Spleen (tissue), 11 donors: Measurements from ENCODE around the gene KIF16B. TPM values are rescaled to one million over a fixed set of nuclear protein-coding genes. Genes with fewer than 3 reads are reported as not detected.

Experiments
- DNase-seq: peaks from one replicate; pipeline ENCODE4 v3.0.0-alpha.2; 2020
- H3K27ac ChIP-seq, 8 donors: fragments of 200-600 bp; sonication (generic) in 7 of 8; 1 replicate in 4 of 8; 2 replicates in 4 of 8; pipeline versions ENCODE4 v1.5.0 to v1.8.0; 2016 to 2021; ENCODE audit warnings: inconsistent platforms in 4 of 8, mild to moderate bottlenecking in 4 of 8, moderate library complexity in 1 of 8
- H3K27me3 ChIP-seq, 7 donors: fragments of 200-600 bp; sonication (generic) in 6 of 7; replicated peaks in 1 of 7; 1 replicate in 4 of 7; 2 replicates in 3 of 7; pipeline versions ENCODE4 v1.5.0 to v1.8.0; 2016 to 2021; ENCODE audit warnings: inconsistent platforms in 3 of 7, mild to moderate bottlenecking in 1 of 7
- H3K36me3 ChIP-seq, 6 donors: fragments of 200-600 bp; sonication (generic) in 5 of 6; 1 replicate in 4 of 6; 2 replicates in 2 of 6; pipeline versions ENCODE4 v1.5.0 to v1.8.0; 2016 to 2021; ENCODE audit warnings: inconsistent platforms in 2 of 6
- H3K4me1 ChIP-seq, 6 donors: fragments of 200-600 bp; sonication (generic) in 5 of 6; 1 replicate in 3 of 6; 2 replicates in 3 of 6; pipeline versions ENCODE4 v1.5.0 to v1.8.0; 2016 to 2021; ENCODE audit warnings: inconsistent platforms in 3 of 6
- H3K4me3 ChIP-seq, 8 donors: fragments of 200-600 bp; sonication (generic) in 7 of 8; 1 replicate in 4 of 8; 2 replicates in 4 of 8; pipeline versions ENCODE4 v1.5.0 to v1.8.0; 2016 to 2021; ENCODE audit warnings: inconsistent platforms in 4 of 8, mild to moderate bottlenecking in 4 of 8, moderate library complexity in 2 of 8
- H3K9me3 ChIP-seq, 8 donors: fragments of 200-600 bp; sonication (generic) in 7 of 8; 1 replicate in 4 of 8; 2 replicates in 4 of 8; pipeline versions ENCODE4 v1.5.0 to v1.8.0; 2016 to 2021; ENCODE audit warnings: inconsistent platforms in 4 of 8
- CTCF ChIP-seq, 11 experiments: fragments of 200-600 bp in 7 of 11; fragments of 450-650 bp in 4 of 11; sonication (generic) in 4 of 11; IDR thresholded peaks in 8 of 11; conservative IDR thresholded peaks in 3 of 11; 1 replicate in 7 of 11; 2 replicates in 4 of 11; pipeline versions ENCODE4 v1.4.0 to v1.8.0; 2016 to 2021; ENCODE audit warnings: antibody characterized with exemption in 11 of 11, inconsistent platforms in 4 of 11, mild to moderate bottlenecking in 1 of 11
- POLR2A ChIP-seq, 3 donors: fragments of 450-650 bp; IDR thresholded peaks; one replicate each; pipeline ENCODE4 v1.5.1; 2017; ENCODE audit warnings: antibody characterized with exemption in 3 of 3, mild to moderate bottlenecking in 1 of 3
- POLR2AphosphoS5 ChIP-seq, 3 donors: sonication (generic); formaldehyde crosslinking; IDR thresholded peaks; one replicate each; pipeline ENCODE4 v1.5.1; 2017; ENCODE audit warnings: antibody characterized with exemption in 3 of 3
- WGBS, 5 donors: extraction: QIAGEN DNeasy Blood & Tissue Kit in 3 of 5; methylation state at CpG; one replicate each; pipeline versions ENCODE4 v1.1.5 to v1.1.7; 2013 to 2018; 5-methylcytosine and 5-hydroxymethylcytosine counted together
- intact Hi-C: fragments of 100-400 bp; cut with DNase I; formaldehyde crosslinking; loops from one replicate; pipeline ENCODE4 v1.15.0; 2023; ENCODE audit warnings: low total_unique reads
- polyA plus RNA-seq, 3 donors: library from polyadenylated mRNA; stranded (reverse); fragments of 200-250 nt; gene quantifications; one replicate each; pipeline ENCODE4 v1.2.1, GENCODE V29; 2013
- total RNA-seq, 7 donors: library from RNA; depleted of rRNA in 3 of 7; stranded (reverse); fragments of >200 nt in 3 of 7; fragmentation: NEBNext Ultra II Directional in 4 of 7; extraction: Animal tissue kit (Norgen Biotek cat#: 25700) in 4 of 7; gene quantifications; one replicate each; pipeline versions ENCODE4 v1.1.0 to v1.2.1, GENCODE V29; 2016 to 2021
- donor health status: healthy with polysubstance abuse.
- donor health status: DM: no; HTN: no; CAD: no; lungs with moderate emphysema.
- donor health status: DM: no; HTN: no; CAD: no.
- donor health status: Bipolar disorder and iron deficiency.
- donor health status: healthy.
- donor health status: DM: no; HTN: no; CAD: no.
- donor health status: DM: yes; HTN: yes; CAD: no.

KIF16B gene
- total and polyA plus RNA-seq, 10 donors = 3.0 to 30.1 (median 21.2) TPM

GRCh38 chr20:16472045-16472872 lies 101.0 kb downstream of the KIF16B start:
- Histone ChIP-seq H3K36me3 (peaks cover 0 to 6% (median 0%) of the 10 kb centered on the region in 6 donors), H3K9me3 (peaks cover 0 to under 1% (median 0%) of the 10 kb centered on the region in 8 donors), H3K27ac (no peak overlapping the region), H3K4me1 (peaks cover 0 to 24% (median 6%) of the 10 kb centered on the region in 6 donors), H3K27me3 (no peaks in the 10 kb centered on the region), H3K4me3 (no peak overlapping the region)
- intact Hi-C loops = no loop called here
- TF ChIP-seq POLR2AphosphoS5 (IDR thresholded peaks at IDR 0.05) (no peak), CTCF (IDR thresholded peaks at IDR 0.05 in 8 of 11, conservative IDR thresholded peaks at IDR 0.05 in 3 of 11) (no peak), POLR2A (IDR thresholded peaks at IDR 0.05) (no peak)
- WGBS, 5 donors = 78 to 86% (median 80%) methylated on average over 12 of the region's 12 CpGs
- DNase-seq = no peak

GRCh38 chr20:16469395-16469905 lies 103.8 kb downstream of the KIF16B start:
- peaks cover 0 to 12% (median 4%) of the 10 kb centered on the region in 8 donors for H3K9me3 ChIP-seq
- no peak for TF ChIP-seq CTCF (IDR thresholded peaks at IDR 0.05 in 8 of 11, conservative IDR thresholded peaks at IDR 0.05 in 3 of 11)
- TF ChIP-seq POLR2A (IDR thresholded peaks at IDR 0.05) = no peak
- no peak overlapping the region for H3K27ac ChIP-seq
- H3K4me3 ChIP-seq = no peak overlapping the region
- H3K27me3 ChIP-seq = no peaks in the 10 kb centered on the region
- peaks cover 0 to 9% (median 0%) of the 10 kb centered on the region in 6 donors for H3K36me3 ChIP-seq
- WGBS, 5 donors = 91 to 98% (median 94%) methylated on average over 5 of the region's 5 CpGs
- no peak for DNase-seq
- intact Hi-C loops = no loop called here
- peaks cover 0 to 9% (median 0%) of the 10 kb centered on the region in 6 donors for H3K4me1 ChIP-seq

- Histone ChIP-seq H3K4me3 (no peak overlapping the region), H3K27me3 (no peaks in the 10 kb centered on the region), H3K9me3 (peaks cover 0 to 12% (median 4%) of the 10 kb centered on the region in 8 donors), H3K4me1 (no peaks in the 10 kb centered on the region), H3K27ac (no peak overlapping the region), H3K36me3 (peaks cover 0 to 9% (median 0%) of the 10 kb centered on the region in 6 donors)
- no peak for TF ChIP-seq CTCF (IDR thresholded peaks at IDR 0.05 in 8 of 11, conservative IDR thresholded peaks at IDR 0.05 in 3 of 11)
- TF ChIP-seq POLR2A (IDR thresholded peaks at IDR 0.05) = no peak
- TF ChIP-seq POLR2AphosphoS5 (IDR thresholded peaks at IDR 0.05) = no peak
- DNase-seq = no peak
- intact Hi-C loops = no loop called here
- 81 to 89% (median 87%) methylated on average over 5 of the region's 5 CpGs for WGBS, 5 donors
Measured at GRCh38 chr20:16462711-16463110, 110.5 kb downstream of the KIF16B start.

- Histone ChIP-seq H3K27ac (no peak overlapping the region), H3K4me1 (no peaks in the 10 kb centered on the region), H3K9me3 (no peaks in the 10 kb centered on the region), H3K27me3 (no peaks in the 10 kb centered on the region), H3K4me3 (no peak overlapping the region), H3K36me3 (no peaks in the 10 kb centered on the region)
- no peak for TF ChIP-seq CTCF (IDR thresholded peaks at IDR 0.05 in 8 of 11, conservative IDR thresholded peaks at IDR 0.05 in 3 of 11)
- TF ChIP-seq POLR2A (IDR thresholded peaks at IDR 0.05) = no peak
- TF ChIP-seq POLR2AphosphoS5 (IDR thresholded peaks at IDR 0.05) = no peak
- WGBS, 5 donors = 42 to 70% (median 60%) methylated on average over 1 of the region's 1 CpG
- DNase-seq = no peak
- intact Hi-C loops = no loop called here
Measured at GRCh38 chr20:16459019-16459700, 114.1 kb downstream of the KIF16B start.
